IMR-90 (cell line): ENCODE results near the gene OR8B4. TPM values are rescaled to one million over a fixed set of nuclear protein-coding genes. Genes with fewer than 3 reads are reported as not detected.
"Not testable (repeated sequence)": the region's sequence is repeated elsewhere in the genome, so short reads cannot be mapped to it uniquely, and the experiment has no call there.

Experiments
- ATAC-seq: fragments of 200-7000 bp; cut with Tn5 transposase; 2 replicates; pipeline ENCODE4 v1.9.1; 2020; ENCODE audit warnings: low read depth, mild to moderate bottlenecking, moderate library complexity
- BruUV-seq: library from RNA; stranded (reverse); fragments of 400-500 nt; replicated peaks from 2 replicates; lab custom pipeline; 2021; lab: Mats Ljungman, UMichigan
- CTCF ChIA-PET: fragments of 300-600 bp; formaldehyde crosslinking; extraction: SDS; loops from one replicate; lab custom pipeline; 2021; ENCODE audit warnings: antibody characterized with exemption; lab: Yijun Ruan, JAX
- POLR2A ChIA-PET: fragments of 300-600 bp; sonication (Branson Sonifier 250); formaldehyde crosslinking; loops from one replicate; lab custom pipeline; 2022; ENCODE audit warnings: antibody characterized with exemption; ENCODE audit not compliant: unreplicated experiment; lab: Charles Lee
- DNase-seq: peaks from one replicate; pipeline ENCODE4 v3.0.0; 2013
- H2AFZ ChIP-seq: replicated peaks from 2 replicates; pipeline ENCODE3; 2013; ENCODE audit warnings: low read length, mild to moderate bottlenecking; ENCODE audit not compliant: poor library complexity
- H2AK5ac ChIP-seq: 2 replicates; pipeline ENCODE4 v1.6.1; 2013; ENCODE audit warnings: low read depth, low read length, inconsistent platforms
- H2AK9ac ChIP-seq: replicated peaks from 2 replicates; pipeline ENCODE3; 2013; ENCODE audit warnings: mild to moderate bottlenecking, low read depth, low read length, moderate library complexity; ENCODE audit not compliant: poor library complexity
- H2BK120ac ChIP-seq: 2 replicates; pipeline ENCODE4 v1.6.1; 2013; ENCODE audit warnings: low read depth, low read length, inconsistent platforms
- H2BK15ac ChIP-seq: 3 replicates; pipeline ENCODE4 v1.6.1; 2013; ENCODE audit warnings: low read depth, low read length, inconsistent platforms
- H2BK20ac ChIP-seq: 2 replicates; pipeline ENCODE4 v1.6.1; 2013; ENCODE audit warnings: low read depth, mild to moderate bottlenecking, inconsistent platforms, low read length, moderate library complexity
- H2BK5ac ChIP-seq: 2 replicates; pipeline ENCODE4 v1.6.1; 2013; ENCODE audit warnings: mild to moderate bottlenecking, low read depth, low read length, inconsistent platforms; ENCODE audit not compliant: poor library complexity, severe bottlenecking
- H3K14ac ChIP-seq: replicated peaks from 2 replicates; pipeline ENCODE4 v1.6.1; 2013; ENCODE audit warnings: low read depth, low read length, inconsistent platforms
- H3K18ac ChIP-seq: 2 replicates; pipeline ENCODE4 v1.6.1; 2013; ENCODE audit warnings: low read depth, low read length, control low read depth
- H3K23ac ChIP-seq: 2 replicates; pipeline ENCODE4 v1.6.1; 2013; ENCODE audit warnings: low read depth, low read length, inconsistent platforms
- H3K27ac ChIP-seq: 2 replicates; pipeline ENCODE4 v1.5.1; 2013; ENCODE audit warnings: mild to moderate bottlenecking, control low read depth, low read length; ENCODE audit not compliant: insufficient read depth
- H3K27me3 ChIP-seq: 2 replicates; pipeline ENCODE4 v1.6.1; 2013; ENCODE audit warnings: low read length; ENCODE audit not compliant: control insufficient read depth, insufficient read depth
- H3K36me3 ChIP-seq: 2 replicates; pipeline ENCODE4 v1.6.1; 2013; ENCODE audit warnings: low read length, mixed read lengths; ENCODE audit not compliant: control insufficient read depth, insufficient read depth
- H3K4ac ChIP-seq: 2 replicates; pipeline ENCODE4 v1.6.1; 2013; ENCODE audit warnings: low read depth, low read length, inconsistent platforms
- H3K4me1 ChIP-seq: 2 replicates; pipeline ENCODE4 v1.6.1; 2013; ENCODE audit warnings: low read length, mixed read lengths; ENCODE audit not compliant: control insufficient read depth, insufficient read depth
- H3K4me2 ChIP-seq: 2 replicates; pipeline ENCODE4 v1.6.1; 2013; ENCODE audit warnings: low read depth, mild to moderate bottlenecking, control low read depth, low read length, moderate library complexity
- H3K4me3 ChIP-seq: 2 replicates; pipeline ENCODE4 v1.5.1; 2013; ENCODE audit warnings: low read depth, mild to moderate bottlenecking, control low read depth, low read length, moderate library complexity; ENCODE audit not compliant: insufficient read depth
- H3K56ac ChIP-seq: 2 replicates; pipeline ENCODE4 v1.6.1; 2013; ENCODE audit warnings: low read length, inconsistent platforms; ENCODE audit not compliant: insufficient read depth; ENCODE audit errors: extremely low read depth
- H3K79me1 ChIP-seq, 2 experiments: 2 replicates each; pipeline ENCODE4 v1.6.1; 2013; ENCODE audit warnings: low read length in 2 of 2, inconsistent platforms in 1 of 2, low read depth in 1 of 2
- H3K9ac ChIP-seq: 2 replicates; pipeline ENCODE4 v1.6.1; 2013; ENCODE audit warnings: low read depth, low read length, control low read depth
- H3K9me1 ChIP-seq: 2 replicates; pipeline ENCODE4 v1.6.1; 2013; ENCODE audit warnings: low read length, inconsistent platforms; ENCODE audit not compliant: insufficient read depth
- H3K9me3 ChIP-seq: 2 replicates; pipeline ENCODE4 v1.6.1; 2013; ENCODE audit warnings: low read length; ENCODE audit not compliant: control insufficient read depth, insufficient read depth
- H4K20me1 ChIP-seq: 2 replicates; pipeline ENCODE4 v1.6.1; 2013; ENCODE audit warnings: low read length, inconsistent platforms; ENCODE audit not compliant: insufficient read depth
- H4K5ac ChIP-seq: 2 replicates; pipeline ENCODE4 v1.6.1; 2013; ENCODE audit warnings: mild to moderate bottlenecking, low read depth, low read length, control low read depth
- H4K8ac ChIP-seq, 2 experiments: 2 replicates each; pipeline ENCODE4 v1.6.1; 2013; ENCODE audit warnings: low read depth in 2 of 2, low read length in 2 of 2, control low read depth in 1 of 2, inconsistent platforms in 1 of 2
- H4K91ac ChIP-seq: 2 replicates; pipeline ENCODE4 v1.6.1; 2013; ENCODE audit warnings: low read depth, low read length, inconsistent platforms; ENCODE audit not compliant: insufficient read depth
- ELK1 ChIP-seq: fragments of 150-350 bp; IDR thresholded peaks from 2 replicates; pipeline ENCODE4 v1.6.1; 2016; ENCODE audit warnings: low read depth, mild to moderate bottlenecking, low read length, moderate library complexity, borderline replicate concordance
- WGBS, 2 experiments: methylation state at CpG; one replicate each; pipeline versions ENCODE4 v1.1.5 to v1.1.7; 2013; ENCODE audit warnings: missing lambda C conversion rate in 2 of 2; ENCODE audit not compliant: insufficient read length in 1 of 2; ENCODE audit errors: extremely low coverage in 2 of 2; 5-methylcytosine and 5-hydroxymethylcytosine counted together
- dilution Hi-C: fragments of 300-500 bp; cut with HindIII; formaldehyde crosslinking; loops from one replicate; pipeline ENCODE4 v1.14.3; 2018; ENCODE audit warnings: low sequenced_read_pairs; ENCODE audit not compliant: unreplicated experiment
- in situ Hi-C: fragments of 300-500 bp; cut with MboI; formaldehyde crosslinking; loops from 3 replicates; pipeline ENCODE4 v1.14.3; 2019; ENCODE audit warnings: low sequenced_read_pairs, inconsistent platforms, mixed read lengths
- intact Hi-C: fragments of 100-400 bp; cut with micrococcal nuclease; formaldehyde crosslinking; loops from 2 replicates; pipeline ENCODE4 v1.10.0; 2022
- polyA plus RNA-seq, 3 experiments: library from polyadenylated mRNA; depleted of rRNA; stranded (reverse); fragments of >200 nt; gene quantifications; 2 replicates each; pipeline ENCODE4 v1.2.3, GENCODE V29; 2012; ENCODE audit warnings: low replicate concordance in 1 of 3
- total RNA-seq: library from RNA; depleted of rRNA; stranded (reverse); fragments of >200 nt; gene quantifications from 2 replicates; pipeline ENCODE4 v1.2.3, GENCODE V29; 2012

Gene OR8B4
- total and polyA plus RNA-seq, 2 of the 4 experiments (the other 2 are of a cell fraction): not detected

- TF ChIP-seq ELK1: no peak
These were observed 19.1 kb downstream of the OR8B4 start (continued) for GRCh38 chr11:124405581-124405980.

DNA sequence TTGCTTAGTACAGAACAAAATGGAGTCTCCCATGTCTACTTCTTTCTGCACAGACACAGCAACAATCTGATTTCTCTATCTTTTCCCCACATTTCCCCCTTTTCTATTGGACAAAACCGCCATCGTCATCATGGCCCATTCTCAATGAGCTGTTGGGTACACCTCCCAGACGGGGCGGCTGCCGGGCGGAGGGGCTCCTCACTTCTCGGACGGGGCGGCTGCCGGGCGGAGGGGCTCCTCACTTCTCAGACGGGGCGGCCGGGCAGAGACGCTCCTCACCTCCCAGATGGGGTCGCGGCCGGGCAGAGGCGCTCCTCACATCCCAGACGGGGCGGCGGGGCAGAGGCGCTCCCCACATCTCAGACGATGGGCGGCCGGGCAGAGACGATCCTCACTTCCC, 21.5 kb downstream of the OR8B4 start:
- H3K4me3 ChIP-seq, H3K9me1 ChIP-seq, H3K9ac ChIP-seq, H2BK20ac ChIP-seq, H2BK5ac ChIP-seq, H2BK120ac ChIP-seq, H3K18ac ChIP-seq, H4K91ac ChIP-seq, H3K23ac ChIP-seq, H3K9me3 ChIP-seq, H3K79me1 ChIP-seq, H4K5ac ChIP-seq, H3K4me2 ChIP-seq, H3K4ac ChIP-seq, H3K56ac ChIP-seq, H3K14ac ChIP-seq, H2AFZ ChIP-seq, H3K4me1 ChIP-seq, H4K20me1 ChIP-seq, ATAC-seq, H3K36me3 ChIP-seq, POLR2A ChIA-PET, H4K8ac ChIP-seq, H2AK9ac ChIP-seq, BruUV-seq, H2AK5ac ChIP-seq, dilution Hi-C loops, H3K27me3 ChIP-seq, DNase-seq, H3K27ac ChIP-seq, H2BK15ac ChIP-seq: not testable (repeated sequence)
- WGBS, 2 experiments: 100% methylated on average over 5 of the region's 27 CpGs; no CpG with 5 or more reads in 1 of the 2 experiments
- CTCF ChIA-PET: interaction anchor here (0.8 to 1.5 kb wide), 3 partner anchors 11 to 198 kb away, joined by 3 to 10 read pairs (median 4); no protein-coding TSS in a partner anchor
- intact Hi-C loops (loop anchor here (5.0 to 10.0 kb wide), 3 partner anchors 116 to 462 kb away; partner anchors contain the start of gene ROBO3), in situ Hi-C loops (loop anchor here (25.0 kb wide), 1 partner anchor 409 kb away; the partner anchor contains the start of gene MSANTD2)
